ENCODE data around the gene MED10.
A peak's percentile ranks its signal among the peaks of the same experiment; 100 is the strongest.

The MED10 gene, protein sequence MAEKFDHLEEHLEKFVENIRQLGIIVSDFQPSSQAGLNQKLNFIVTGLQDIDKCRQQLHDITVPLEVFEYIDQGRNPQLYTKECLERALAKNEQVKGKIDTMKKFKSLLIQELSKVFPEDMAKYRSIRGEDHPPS

DNA sequence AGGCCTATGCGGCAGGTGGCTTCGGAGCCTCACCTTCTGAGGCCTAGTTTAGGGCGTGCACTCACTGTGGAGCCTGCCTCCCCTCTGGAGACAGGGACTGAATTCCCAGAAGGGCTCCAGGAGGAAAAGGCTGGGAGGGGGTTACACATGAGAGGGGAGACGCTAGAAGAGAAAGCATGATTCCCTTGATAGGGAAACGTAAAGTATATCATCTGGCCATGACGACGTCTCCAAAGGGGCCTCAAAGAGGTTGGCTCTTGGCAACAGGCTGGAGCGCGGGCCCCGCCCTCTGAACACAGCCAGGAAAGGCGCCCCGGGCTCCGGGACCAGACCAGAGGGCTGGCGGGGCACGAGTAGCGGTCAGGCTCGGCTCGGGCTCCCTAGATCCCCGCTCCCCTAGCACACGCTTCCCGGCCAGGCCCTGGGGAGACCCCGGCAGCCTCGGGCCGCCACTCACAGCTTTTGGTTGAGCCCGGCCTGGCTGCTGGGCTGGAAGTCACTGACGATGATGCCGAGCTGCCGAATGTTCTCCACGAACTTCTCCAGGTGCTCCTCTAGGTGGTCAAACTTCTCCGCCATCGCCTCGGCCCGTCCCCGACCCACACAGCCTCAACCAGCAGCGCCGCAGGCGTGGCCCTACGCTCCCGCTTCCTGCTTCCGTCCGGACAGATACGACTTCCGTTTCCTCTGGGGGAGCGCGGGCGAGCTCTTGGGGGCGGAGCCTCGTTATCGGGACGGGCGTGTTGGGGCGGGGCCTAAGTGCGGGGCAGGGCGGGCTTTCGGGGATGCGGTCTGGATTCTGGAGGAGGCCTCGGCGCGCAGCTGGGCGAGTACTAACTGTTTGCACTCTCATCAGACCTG is at the start of gene MED10:
Gene MED10 (minus strand): TSS at position 643 of the 861 bp plus-strand sequence. CDS start 64 bp downstream, at position 579.
- TF ChIP-seq MYC (IDR thresholded peaks at IDR 0.05; ENCODE audit: low read depth, low read length) (peak; percentile 73; the same call in 1 of the 2 replicates), POLR2A (IDR thresholded peaks at IDR 0.05; ENCODE audit: extremely low read depth, insufficient read length) (peak; percentile 93)
- TF ChIP-seq, protein P1, sequence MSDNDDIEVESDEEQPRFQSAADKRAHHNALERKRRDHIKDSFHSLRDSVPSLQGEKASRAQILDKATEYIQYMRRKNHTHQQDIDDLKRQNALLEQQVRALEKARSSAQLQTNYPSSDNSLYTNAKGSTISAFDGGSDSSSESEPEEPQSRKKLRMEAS (IDR thresholded peaks at IDR 0.05; ENCODE audit: low read depth, low read length) = peak; percentile 74
- TF ChIP-seq, protein P2, sequence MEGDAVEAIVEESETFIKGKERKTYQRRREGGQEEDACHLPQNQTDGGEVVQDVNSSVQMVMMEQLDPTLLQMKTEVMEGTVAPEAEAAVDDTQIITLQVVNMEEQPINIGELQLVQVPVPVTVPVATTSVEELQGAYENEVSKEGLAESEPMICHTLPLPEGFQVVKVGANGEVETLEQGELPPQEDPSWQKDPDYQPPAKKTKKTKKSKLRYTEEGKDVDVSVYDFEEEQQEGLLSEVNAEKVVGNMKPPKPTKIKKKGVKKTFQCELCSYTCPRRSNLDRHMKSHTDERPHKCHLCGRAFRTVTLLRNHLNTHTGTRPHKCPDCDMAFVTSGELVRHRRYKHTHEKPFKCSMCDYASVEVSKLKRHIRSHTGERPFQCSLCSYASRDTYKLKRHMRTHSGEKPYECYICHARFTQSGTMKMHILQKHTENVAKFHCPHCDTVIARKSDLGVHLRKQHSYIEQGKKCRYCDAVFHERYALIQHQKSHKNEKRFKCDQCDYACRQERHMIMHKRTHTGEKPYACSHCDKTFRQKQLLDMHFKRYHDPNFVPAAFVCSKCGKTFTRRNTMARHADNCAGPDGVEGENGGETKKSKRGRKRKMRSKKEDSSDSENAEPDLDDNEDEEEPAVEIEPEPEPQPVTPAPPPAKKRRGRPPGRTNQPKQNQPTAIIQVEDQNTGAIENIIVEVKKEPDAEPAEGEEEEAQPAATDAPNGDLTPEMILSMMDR (IDR thresholded peaks at IDR 0.05; ENCODE audit: low read depth, low read length) = no peak
- peak within 1 kb of the TSS; percentile 94 for H3K4me3 ChIP-seq (ENCODE audit: low read depth, low read length)
- DNase-seq (ENCODE audit: low read depth) = peak; percentile 95

DNA sequence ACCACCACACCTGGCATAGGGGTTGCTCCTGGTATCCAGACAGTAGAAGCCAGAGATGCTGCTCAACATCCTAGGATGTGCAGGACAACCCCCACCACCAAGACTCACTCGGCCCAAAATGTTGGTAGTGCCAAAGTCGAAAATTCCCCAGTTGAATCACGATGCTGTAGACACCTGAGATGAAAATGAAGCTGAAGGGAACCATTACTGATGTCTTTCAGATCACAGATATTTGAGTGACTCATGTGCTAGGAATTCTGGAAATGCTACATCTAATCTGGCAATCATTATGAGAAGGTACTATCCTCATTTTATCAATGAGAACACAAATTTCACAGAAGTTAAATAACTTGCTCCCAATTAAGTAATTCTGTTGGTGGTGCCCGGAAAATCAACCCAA is 49.3 kb upstream of the MED10 start:
- H3K4me3 ChIP-seq (ENCODE audit: low read depth, low read length) = no peak overlapping the region
- no peak for TF ChIP-seq MYC (IDR thresholded peaks at IDR 0.05; ENCODE audit: low read depth, low read length)
- TF ChIP-seq, protein P2 (IDR thresholded peaks at IDR 0.05; ENCODE audit: low read depth, low read length) = no peak
- TF ChIP-seq, protein P1 (IDR thresholded peaks at IDR 0.05; ENCODE audit: low read depth, low read length) = no peak
- DNase-seq (ENCODE audit: low read depth) = no peak

DNA sequence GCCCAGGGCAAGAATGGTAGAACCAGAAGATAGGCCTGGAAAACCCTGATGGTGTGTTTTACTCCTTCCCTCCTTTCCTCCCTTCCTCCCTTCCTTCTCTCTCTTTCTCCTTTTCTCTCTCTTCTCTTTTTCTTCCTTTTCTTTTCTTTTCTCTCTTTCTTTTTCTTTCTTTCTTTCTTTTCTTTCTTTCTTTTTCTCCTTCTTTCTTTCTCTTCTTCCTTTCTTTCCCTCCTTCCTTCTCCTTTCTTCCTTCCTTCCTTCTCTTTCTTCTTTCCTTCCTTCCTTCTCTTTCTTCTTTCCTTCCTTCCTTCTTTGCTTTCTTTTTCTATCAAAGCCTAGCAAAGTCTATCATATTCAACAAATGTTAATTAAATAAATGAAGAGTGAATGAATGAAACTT is 46.4 kb upstream of the MED10 start:
- TF ChIP-seq, protein P1 (IDR thresholded peaks at IDR 0.05; ENCODE audit: low read depth, low read length) = no peak
- TF ChIP-seq POLR2A (IDR thresholded peaks at IDR 0.05; ENCODE audit: extremely low read depth, insufficient read length) (no peak), MYC (IDR thresholded peaks at IDR 0.05; ENCODE audit: low read depth, low read length) (no peak)
- TF ChIP-seq, protein P2 (IDR thresholded peaks at IDR 0.05; ENCODE audit: low read depth, low read length) = no peak
- DNase-seq (ENCODE audit: low read depth) = no peak

DNA sequence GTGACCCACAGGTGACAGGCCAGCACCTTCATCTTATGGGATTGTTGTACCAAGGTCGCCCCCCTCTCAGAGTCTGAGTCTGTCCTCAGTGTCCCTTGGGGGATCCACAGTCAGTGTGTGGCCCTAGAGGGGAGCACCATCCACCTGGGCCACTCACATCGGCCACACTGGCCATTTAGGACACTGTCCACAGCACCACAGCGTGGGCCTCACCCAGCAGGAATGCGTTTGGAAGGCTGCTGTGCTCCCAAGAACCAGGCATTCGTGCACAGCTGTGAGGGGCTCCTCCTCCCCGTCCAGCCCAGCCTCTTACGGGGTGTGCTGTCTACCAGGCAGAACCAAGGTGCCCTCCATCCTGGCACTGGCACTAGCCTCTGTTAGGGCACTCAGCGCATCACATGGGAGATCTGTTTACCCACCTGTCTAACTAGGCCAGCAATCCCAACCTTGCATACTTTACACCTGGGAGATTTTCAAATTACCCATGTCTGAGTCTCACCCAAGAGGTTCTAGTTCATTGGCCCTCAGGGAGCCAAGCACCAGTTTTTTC is 45.8 kb upstream of the MED10 start:
- no peak for DNase-seq (ENCODE audit: low read depth)

More for the DNA sequence above, 46.4 kb upstream of the MED10 start:
- no peak overlapping the region for H3K4me3 ChIP-seq (ENCODE audit: low read depth, low read length)

GRCh38 chr5:6423327-6424109 is 45.2 kb upstream of the MED10 start:
- TF ChIP-seq, protein P2 (IDR thresholded peaks at IDR 0.05; ENCODE audit: low read depth, low read length) = no peak
- TF ChIP-seq POLR2A (IDR thresholded peaks at IDR 0.05; ENCODE audit: extremely low read depth, insufficient read length) = no peak
- DNase-seq (ENCODE audit: low read depth) = no peak
- no peak overlapping the region for H3K4me3 ChIP-seq (ENCODE audit: low read depth, low read length)

More for the DNA sequence above, 45.8 kb upstream of the MED10 start:
- H3K4me3 ChIP-seq (ENCODE audit: low read depth, low read length) = no peak overlapping the region
- TF ChIP-seq MYC (IDR thresholded peaks at IDR 0.05; ENCODE audit: low read depth, low read length) (no peak), POLR2A (IDR thresholded peaks at IDR 0.05; ENCODE audit: extremely low read depth, insufficient read length) (no peak)
- TF ChIP-seq, protein P2 (IDR thresholded peaks at IDR 0.05; ENCODE audit: low read depth, low read length) = no peak
- TF ChIP-seq, protein P1 (IDR thresholded peaks at IDR 0.05; ENCODE audit: low read depth, low read length) = no peak

Data from NB4 (cell line).